ENCODE results near the gene TSPAN14. TPM values are rescaled to one million over a fixed set of nuclear protein-coding genes. Genes with fewer than 3 reads are reported as not detected.

The TSPAN14 gene
- total and polyA plus RNA-seq, 2 of the 13 experiments (the other 11 are each of a cell fraction or from before 2014, with no cell fraction given): 24.1 to 80.6 TPM

DNA sequence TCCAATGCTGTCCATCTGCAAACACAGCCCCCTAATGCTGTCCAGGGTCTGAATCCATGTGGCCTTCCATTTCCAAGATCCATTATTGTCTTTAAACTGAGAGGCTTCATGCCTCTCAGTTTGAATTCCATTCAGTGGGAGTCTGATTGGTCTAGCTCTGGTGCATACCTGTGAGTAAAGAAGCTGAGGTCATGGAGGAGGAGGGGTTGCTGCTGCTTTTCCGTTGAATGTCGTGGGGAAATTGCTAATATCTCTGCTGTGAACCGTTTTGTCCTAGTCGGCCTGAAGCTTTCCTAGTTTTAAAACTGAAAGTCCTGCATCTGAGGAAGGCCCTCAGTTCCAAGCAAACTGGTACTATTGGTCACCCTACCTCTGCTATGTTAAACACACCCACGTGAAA lies 101.3 kb downstream of the TSPAN14 start:
- no peak overlapping the region for H3K27ac ChIP-seq (ENCODE audit: extremely low read length, insufficient read depth, low read length)
- WGBS (ENCODE audit: low lambda C conversion rate): under 1% methylated on average over 5 of the region's 5 CpGs
- no peak overlapping the region for H3K9ac ChIP-seq (ENCODE audit: insufficient read depth, low read depth, low read length)
- H3K4me1 ChIP-seq (ENCODE audit: insufficient read depth, low read length): peaks cover 13% of the 10 kb centered on the region
- H3K4me3 ChIP-seq (replicated peaks in 1 of 3; ENCODE audit: insufficient read depth in 1 of 3, low read depth in 2 of 3, low read length in 3 of 3): no peak overlapping the region
- H4K20me1 ChIP-seq (ENCODE audit: insufficient read depth, low read length): no peaks in the 10 kb centered on the region
- H3K9me3 ChIP-seq (ENCODE audit: low read length): no peaks in the 10 kb centered on the region
- TF ChIP-seq ZNF749 (CRISPR knock-in tag; IDR thresholded peaks at IDR 0.05; ENCODE audit: borderline replicate concordance) (no peak), EP300 (IDR thresholded peaks at IDR 0.05; ENCODE audit: low read depth in 2 of 2, low read length in 2 of 2) (no peak), EP300 (CRISPR knock-in tag; IDR thresholded peaks at IDR 0.05; ENCODE audit: borderline replicate concordance) (no peak), NFIB (CRISPR knock-in tag; IDR thresholded peaks at IDR 0.05; ENCODE audit: borderline replicate concordance) (no peak), ZNF282 (IDR thresholded peaks at IDR 0.05; ENCODE audit: partially characterized antibody) (no peak), NR3C1 (CRISPR knock-in tag; IDR thresholded peaks at IDR 0.05) (no peak), ZFP1 (CRISPR knock-in tag; IDR thresholded peaks at IDR 0.05) (no peak), RBAK (CRISPR knock-in tag; IDR thresholded peaks at IDR 0.05) (no peak)
- no TSS peak for BruUV-seq (replicated peaks)
- intact Hi-C loops (cut with micrococcal nuclease; ENCODE audit: unreplicated experiment): no loop called here
- ATAC-seq: no peak
- FAIRE-seq: no peak
- in situ Hi-C loops (cut with HindIII; ENCODE audit: extremely low pct_ligation_motif_present, low pct_unique_long_range_greater_than_20kb): no loop called here
- ChIA-PET POLR2A (no interaction called here), CTCF (ENCODE audit: low intra/inter-chr PET ratio, low total read pairs) (no interaction called here)
- H3K79me2 ChIP-seq (ENCODE audit: insufficient read depth, low read length): no peaks in the 10 kb centered on the region
- H3K27me3 ChIP-seq (ENCODE audit: control insufficient read depth in 1 of 2, insufficient read depth in 2 of 2, low read length in 2 of 2): no peaks in the 10 kb centered on the region
- no peak for DNase-seq (ENCODE audit: low spot score)
- 0 out of 2 replicates have a peak overlapping the region, but pooled peaks have one; percentile 8 for H3K4me2 ChIP-seq (ENCODE audit: low read depth, low read length)
- H3K36me3 ChIP-seq (replicated peaks in 1 of 2; ENCODE audit: control insufficient read depth in 1 of 2, insufficient read depth in 2 of 2, low read length in 2 of 2): no peaks in the 10 kb centered on the region
- no peak overlapping the region for H2AFZ ChIP-seq (ENCODE audit: low read length)

GRCh38 chr10:80561950-80562349 lies 107.8 kb downstream of the TSPAN14 start:
- DNase-seq (ENCODE audit: low spot score): no peak
- Histone ChIP-seq H3K36me3 (replicated peaks in 1 of 2; ENCODE audit: control insufficient read depth in 1 of 2, insufficient read depth in 2 of 2, low read length in 2 of 2) (no peaks in the 10 kb centered on the region), H3K27me3 (ENCODE audit: control insufficient read depth in 1 of 2, insufficient read depth in 2 of 2, low read length in 2 of 2) (no peaks in the 10 kb centered on the region), H2AFZ (ENCODE audit: low read length) (no peak overlapping the region), H3K4me1 (ENCODE audit: insufficient read depth, low read length) (no peaks in the 10 kb centered on the region), H3K27ac (ENCODE audit: extremely low read length, insufficient read depth, low read length) (no peak overlapping the region), H3K9me3 (ENCODE audit: low read length) (no peaks in the 10 kb centered on the region), H3K4me2 (ENCODE audit: low read depth, low read length) (no peak overlapping the region), H3K79me2 (ENCODE audit: insufficient read depth, low read length) (no peaks in the 10 kb centered on the region), H3K9ac (ENCODE audit: insufficient read depth, low read depth, low read length) (no peak overlapping the region), H3K4me3 (replicated peaks in 1 of 3; ENCODE audit: insufficient read depth in 1 of 3, low read depth in 2 of 3, low read length in 3 of 3) (no peak overlapping the region), H4K20me1 (ENCODE audit: insufficient read depth, low read length) (no peaks in the 10 kb centered on the region)
- ChIA-PET POLR2A (no interaction called here), CTCF (ENCODE audit: low intra/inter-chr PET ratio, low total read pairs) (no interaction called here)
- FAIRE-seq: no peak
- intact Hi-C loops (cut with micrococcal nuclease; ENCODE audit: unreplicated experiment): no loop called here
- ATAC-seq: no peak
- BruUV-seq (replicated peaks): no TSS peak
- in situ Hi-C loops (cut with HindIII; ENCODE audit: extremely low pct_ligation_motif_present, low pct_unique_long_range_greater_than_20kb): no loop called here
- TF ChIP-seq, protein P1, sequence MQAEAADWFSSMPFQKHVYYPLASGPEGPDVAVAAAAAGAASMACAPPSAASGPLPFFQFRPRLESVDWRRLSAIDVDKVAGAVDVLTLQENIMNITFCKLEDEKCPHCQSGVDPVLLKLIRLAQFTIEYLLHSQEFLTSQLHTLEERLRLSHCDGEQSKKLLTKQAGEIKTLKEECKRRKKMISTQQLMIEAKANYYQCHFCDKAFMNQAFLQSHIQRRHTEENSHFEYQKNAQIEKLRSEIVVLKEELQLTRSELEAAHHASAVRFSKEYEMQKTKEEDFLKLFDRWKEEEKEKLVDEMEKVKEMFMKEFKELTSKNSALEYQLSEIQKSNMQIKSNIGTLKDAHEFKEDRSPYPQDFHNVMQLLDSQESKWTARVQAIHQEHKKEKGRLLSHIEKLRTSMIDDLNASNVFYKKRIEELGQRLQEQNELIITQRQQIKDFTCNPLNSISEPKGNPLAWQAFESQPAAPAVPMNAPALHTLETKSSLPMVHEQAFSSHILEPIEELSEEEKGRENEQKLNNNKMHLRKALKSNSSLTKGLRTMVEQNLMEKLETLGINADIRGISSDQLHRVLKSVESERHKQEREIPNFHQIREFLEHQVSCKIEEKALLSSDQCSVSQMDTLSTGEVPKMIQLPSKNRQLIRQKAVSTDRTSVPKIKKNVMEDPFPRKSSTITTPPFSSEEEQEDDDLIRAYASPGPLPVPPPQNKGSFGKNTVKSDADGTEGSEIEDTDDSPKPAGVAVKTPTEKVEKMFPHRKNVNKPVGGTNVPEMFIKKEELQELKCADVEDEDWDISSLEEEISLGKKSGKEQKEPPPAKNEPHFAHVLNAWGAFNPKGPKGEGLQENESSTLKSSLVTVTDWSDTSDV (CRISPR knock-in tag; IDR thresholded peaks at IDR 0.05): no peak
- TF ChIP-seq TAF1 (CRISPR knock-in tag; IDR thresholded peaks at IDR 0.05) (no peak), GABPB1 (CRISPR knock-in tag; IDR thresholded peaks at IDR 0.05) (no peak), ZNF414 (CRISPR knock-in tag; IDR thresholded peaks at IDR 0.05) (no peak), ZNF782 (CRISPR knock-in tag; IDR thresholded peaks at IDR 0.05; ENCODE audit: borderline replicate concordance) (no peak), ZFAT (CRISPR knock-in tag; conservative IDR thresholded peaks at IDR 0.05) (no peak)
- TF ChIP-seq, protein P2, sequence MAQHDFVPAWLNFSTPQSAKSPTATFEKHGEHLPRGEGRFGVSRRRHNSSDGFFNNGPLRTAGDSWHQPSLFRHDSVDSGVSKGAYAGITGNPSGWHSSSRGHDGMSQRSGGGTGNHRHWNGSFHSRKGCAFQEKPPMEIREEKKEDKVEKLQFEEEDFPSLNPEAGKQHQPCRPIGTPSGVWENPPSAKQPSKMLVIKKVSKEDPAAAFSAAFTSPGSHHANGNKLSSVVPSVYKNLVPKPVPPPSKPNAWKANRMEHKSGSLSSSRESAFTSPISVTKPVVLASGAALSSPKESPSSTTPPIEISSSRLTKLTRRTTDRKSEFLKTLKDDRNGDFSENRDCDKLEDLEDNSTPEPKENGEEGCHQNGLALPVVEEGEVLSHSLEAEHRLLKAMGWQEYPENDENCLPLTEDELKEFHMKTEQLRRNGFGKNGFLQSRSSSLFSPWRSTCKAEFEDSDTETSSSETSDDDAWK (CRISPR knock-in tag; IDR thresholded peaks at IDR 0.05): no peak
